Panc1 (cell line): ENCODE results near the gene ZNF175. TPM values are rescaled to one million over a fixed set of nuclear protein-coding genes. Genes with fewer than 3 reads are reported as not detected.

Experiments used
- ATAC-seq: fragments of 200-7000 bp; cut with Tn5 transposase; 2 replicates; pipeline ENCODE4 v1.9.1; 2020; ENCODE audit warnings: mild to moderate bottlenecking, moderate library complexity
- BruUV-seq: library from RNA; stranded (reverse); fragments of 400-500 nt; replicated peaks from 2 replicates; lab custom pipeline; 2021; lab: Mats Ljungman, UMichigan
- CTCF ChIA-PET: fragments of 300-600 bp; sonication (Branson Sonifier 250); formaldehyde crosslinking; loops from one replicate; lab custom pipeline; 2022; ENCODE audit warnings: antibody characterized with exemption; lab: Charles Lee
- POLR2A ChIA-PET: fragments of 300-600 bp; sonication (Branson Sonifier 250); formaldehyde crosslinking; loops from one replicate; lab custom pipeline; 2022; ENCODE audit warnings: antibody characterized with exemption; lab: Charles Lee
- DNase-seq: peaks from one replicate; pipeline ENCODE4 v3.0.0-alpha.2; 2010; ENCODE audit warnings: low read depth, low spot score
- H3K27ac ChIP-seq: 2 replicates; pipeline ENCODE4 v1.5.1; 2011; ENCODE audit warnings: mild to moderate bottlenecking, low read length, inconsistent platforms
- H3K27me3 ChIP-seq: fragments of 200-500 bp; sonication (Bioruptor generic); 2 replicates; pipeline ENCODE4 v1.6.0; 2014; ENCODE audit warnings: low read length, inconsistent platforms; ENCODE audit not compliant: control insufficient read depth, insufficient read depth
- H3K36me3 ChIP-seq: fragments of 200-500 bp; sonication (Bioruptor generic); 2 replicates; pipeline ENCODE4 v1.5.1; 2014; ENCODE audit warnings: inconsistent platforms, mild to moderate bottlenecking, low read length, moderate library complexity; ENCODE audit not compliant: control insufficient read depth, insufficient read depth
- H3K4me1 ChIP-seq: 2 replicates; pipeline ENCODE4 v1.5.1; 2011; ENCODE audit warnings: inconsistent platforms, mild to moderate bottlenecking, low read length, moderate library complexity; ENCODE audit not compliant: control insufficient read depth, insufficient read depth
- H3K4me3 ChIP-seq, 2 experiments: 2 replicates each; pipeline ENCODE4 v1.5.1; 2011 to 2012; ENCODE audit warnings: low read depth in 2 of 2, low read length in 2 of 2, mild to moderate bottlenecking in 2 of 2, inconsistent platforms in 1 of 2, moderate library complexity in 1 of 2
- H3K9me3 ChIP-seq: fragments of 200-500 bp; sonication (Bioruptor generic); 2 replicates; pipeline ENCODE4 v1.5.1; 2014; ENCODE audit warnings: low read depth, mild to moderate bottlenecking, inconsistent platforms, low read length, moderate library complexity; ENCODE audit not compliant: control insufficient read depth, insufficient read depth
- POLR2AphosphoS5 ChIP-seq: IDR thresholded peaks from 2 replicates; pipeline ENCODE4 v1.6.1; 2012; ENCODE audit warnings: mild to moderate bottlenecking, low read depth, low read length, moderate library complexity
- SIN3A ChIP-seq: IDR thresholded peaks from 2 replicates; pipeline ENCODE4 v1.6.1; 2012; ENCODE audit warnings: low read depth, mild to moderate bottlenecking, low read length, moderate library complexity, borderline replicate concordance; ENCODE audit not compliant: insufficient read depth
- TCF7L2 ChIP-seq: IDR thresholded peaks from 2 replicates; pipeline ENCODE4 v1.6.1; 2011; ENCODE audit warnings: mild to moderate bottlenecking, low read depth, low read length, inconsistent platforms
- in situ Hi-C: cut with HindIII; loops from 2 replicates; pipeline ENCODE4 v1.10.0; 2016; ENCODE audit warnings: low sequenced_read_pairs, low pct_unique_long_range_greater_than_20kb
- intact Hi-C: fragments of 100-400 bp; cut with micrococcal nuclease; formaldehyde crosslinking; loops from one replicate; pipeline ENCODE4 v1.10.0; 2022; ENCODE audit not compliant: unreplicated experiment
- total RNA-seq: library from RNA; stranded (reverse); gene quantifications from one replicate; pipeline ENCODE4 v1.2.1, GENCODE V29; 2021; ENCODE audit not compliant: unreplicated experiment
- TF ChIP-seq, protein P1 (sequence below): fragments of 450-650 bp; IDR thresholded peaks from 2 replicates; pipeline ENCODE4 v1.5.1; 2017; ENCODE audit warnings: mild to moderate bottlenecking
- TF ChIP-seq, protein P2 (sequence below), 2 experiments: IDR thresholded peaks; 2 replicates each; pipeline ENCODE4 v1.6.1; 2011 to 2012; ENCODE audit warnings: low read depth in 2 of 2, control low read depth in 1 of 2, low read length in 1 of 2, mild to moderate bottlenecking in 1 of 2, moderate library complexity in 1 of 2; ENCODE audit not compliant: insufficient read depth in 1 of 2

The ZNF175 gene
- total RNA-seq, 1 experiment from 2014 or later: 7.3 TPM

DNA sequence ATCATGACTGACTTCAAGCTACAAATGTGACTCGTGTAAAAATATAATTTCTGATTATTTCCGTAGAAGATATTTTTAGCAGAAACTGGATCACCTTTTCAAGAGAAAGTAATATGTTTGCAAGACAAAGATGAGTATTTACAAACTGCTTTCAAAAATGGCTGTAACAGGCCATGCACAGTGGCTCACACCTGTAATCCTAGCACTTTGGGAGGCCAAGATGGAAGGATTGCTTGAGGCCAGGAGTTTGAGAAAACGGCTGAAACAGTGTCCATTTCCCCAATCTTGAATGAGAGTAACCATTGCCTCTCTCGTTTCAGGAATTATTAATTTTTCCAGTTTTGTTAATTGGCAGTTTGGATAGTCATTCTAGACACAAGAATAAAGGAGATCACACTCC is 3.5 kb upstream of the ZNF175 start:
- TF ChIP-seq POLR2AphosphoS5: no peak
- TF ChIP-seq TCF7L2: no peak
- TF ChIP-seq, protein P1, sequence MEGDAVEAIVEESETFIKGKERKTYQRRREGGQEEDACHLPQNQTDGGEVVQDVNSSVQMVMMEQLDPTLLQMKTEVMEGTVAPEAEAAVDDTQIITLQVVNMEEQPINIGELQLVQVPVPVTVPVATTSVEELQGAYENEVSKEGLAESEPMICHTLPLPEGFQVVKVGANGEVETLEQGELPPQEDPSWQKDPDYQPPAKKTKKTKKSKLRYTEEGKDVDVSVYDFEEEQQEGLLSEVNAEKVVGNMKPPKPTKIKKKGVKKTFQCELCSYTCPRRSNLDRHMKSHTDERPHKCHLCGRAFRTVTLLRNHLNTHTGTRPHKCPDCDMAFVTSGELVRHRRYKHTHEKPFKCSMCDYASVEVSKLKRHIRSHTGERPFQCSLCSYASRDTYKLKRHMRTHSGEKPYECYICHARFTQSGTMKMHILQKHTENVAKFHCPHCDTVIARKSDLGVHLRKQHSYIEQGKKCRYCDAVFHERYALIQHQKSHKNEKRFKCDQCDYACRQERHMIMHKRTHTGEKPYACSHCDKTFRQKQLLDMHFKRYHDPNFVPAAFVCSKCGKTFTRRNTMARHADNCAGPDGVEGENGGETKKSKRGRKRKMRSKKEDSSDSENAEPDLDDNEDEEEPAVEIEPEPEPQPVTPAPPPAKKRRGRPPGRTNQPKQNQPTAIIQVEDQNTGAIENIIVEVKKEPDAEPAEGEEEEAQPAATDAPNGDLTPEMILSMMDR: no peak
- TF ChIP-seq, protein P2, sequence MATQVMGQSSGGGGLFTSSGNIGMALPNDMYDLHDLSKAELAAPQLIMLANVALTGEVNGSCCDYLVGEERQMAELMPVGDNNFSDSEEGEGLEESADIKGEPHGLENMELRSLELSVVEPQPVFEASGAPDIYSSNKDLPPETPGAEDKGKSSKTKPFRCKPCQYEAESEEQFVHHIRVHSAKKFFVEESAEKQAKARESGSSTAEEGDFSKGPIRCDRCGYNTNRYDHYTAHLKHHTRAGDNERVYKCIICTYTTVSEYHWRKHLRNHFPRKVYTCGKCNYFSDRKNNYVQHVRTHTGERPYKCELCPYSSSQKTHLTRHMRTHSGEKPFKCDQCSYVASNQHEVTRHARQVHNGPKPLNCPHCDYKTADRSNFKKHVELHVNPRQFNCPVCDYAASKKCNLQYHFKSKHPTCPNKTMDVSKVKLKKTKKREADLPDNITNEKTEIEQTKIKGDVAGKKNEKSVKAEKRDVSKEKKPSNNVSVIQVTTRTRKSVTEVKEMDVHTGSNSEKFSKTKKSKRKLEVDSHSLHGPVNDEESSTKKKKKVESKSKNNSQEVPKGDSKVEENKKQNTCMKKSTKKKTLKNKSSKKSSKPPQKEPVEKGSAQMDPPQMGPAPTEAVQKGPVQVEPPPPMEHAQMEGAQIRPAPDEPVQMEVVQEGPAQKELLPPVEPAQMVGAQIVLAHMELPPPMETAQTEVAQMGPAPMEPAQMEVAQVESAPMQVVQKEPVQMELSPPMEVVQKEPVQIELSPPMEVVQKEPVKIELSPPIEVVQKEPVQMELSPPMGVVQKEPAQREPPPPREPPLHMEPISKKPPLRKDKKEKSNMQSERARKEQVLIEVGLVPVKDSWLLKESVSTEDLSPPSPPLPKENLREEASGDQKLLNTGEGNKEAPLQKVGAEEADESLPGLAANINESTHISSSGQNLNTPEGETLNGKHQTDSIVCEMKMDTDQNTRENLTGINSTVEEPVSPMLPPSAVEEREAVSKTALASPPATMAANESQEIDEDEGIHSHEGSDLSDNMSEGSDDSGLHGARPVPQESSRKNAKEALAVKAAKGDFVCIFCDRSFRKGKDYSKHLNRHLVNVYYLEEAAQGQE (IDR thresholded peaks at IDR 0.05; ENCODE audit: insufficient read depth in 1 of 2, low read depth in 2 of 2, low read length in 1 of 2): no peak
- TF ChIP-seq SIN3A: no peak
- no peaks in the 10 kb centered on the region for H3K9me3 ChIP-seq
- BruUV-seq: no TSS peak
- H3K4me1 ChIP-seq: no peaks in the 10 kb centered on the region
- peaks cover 3% of the 10 kb centered on the region; the same call in 1 of the 2 replicates for H3K36me3 ChIP-seq
- in situ Hi-C loops (no loop called here), intact Hi-C loops (no loop called here)
- peaks cover 9% of the 10 kb centered on the region for H3K27me3 ChIP-seq
- H3K27ac ChIP-seq: no peak overlapping the region
- CTCF ChIA-PET: no interaction called here
- no peak for ATAC-seq
- DNase-seq: no peak
- H3K4me3 ChIP-seq: no peak overlapping the region
- POLR2A ChIA-PET: no interaction called here

DNA sequence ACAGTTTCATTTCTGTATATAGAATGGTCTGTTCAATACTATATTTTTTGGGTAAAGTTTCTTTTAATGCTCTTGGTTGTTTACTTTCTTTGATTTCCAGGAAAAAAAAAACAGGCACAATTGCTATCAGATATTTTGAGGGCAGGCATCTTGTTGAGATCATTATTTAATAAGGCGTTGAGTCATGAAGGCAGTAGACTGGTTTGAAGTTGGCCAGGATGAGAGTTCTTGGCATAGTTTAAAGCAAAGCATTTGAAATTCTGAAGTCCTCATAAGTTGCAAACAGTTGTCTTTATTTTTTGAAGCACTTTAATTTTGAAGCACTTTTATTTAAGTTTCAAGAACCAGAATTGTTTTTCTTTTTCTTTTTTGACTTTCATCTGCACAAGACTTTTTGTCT is 2.6 kb upstream of the ZNF175 start:
- Histone ChIP-seq H3K4me1 (no peaks in the 10 kb centered on the region), H3K9me3 (no peaks in the 10 kb centered on the region), H3K36me3 (peaks cover 3% of the 10 kb centered on the region; the same call in 1 of the 2 replicates), H3K27me3 (peaks cover 9% of the 10 kb centered on the region), H3K27ac (no peak overlapping the region), H3K4me3 (no peak overlapping the region)
- in situ Hi-C loops (no loop called here), intact Hi-C loops (no loop called here)
- ChIA-PET POLR2A (no interaction called here), CTCF (no interaction called here)
- no peak for TF ChIP-seq SIN3A
- no peak for TF ChIP-seq TCF7L2
- no peak for TF ChIP-seq POLR2AphosphoS5
- TF ChIP-seq, protein P2 (IDR thresholded peaks at IDR 0.05; ENCODE audit: insufficient read depth in 1 of 2, low read depth in 2 of 2, low read length in 1 of 2): no peak
- no TSS peak for BruUV-seq
- no peak for DNase-seq
- ATAC-seq: no peak
